HUES64 (cell line): ENCODE measurements around the gene PGLYRP2.
"Not testable (repeated sequence)": the region's sequence is repeated elsewhere in the genome, so short reads cannot be mapped to it uniquely, and the experiment has no call there.

Experiments used
- H3K27ac ChIP-seq: 2 replicates; pipeline ENCODE4 v1.7.0; 2013; ENCODE audit warnings: low read depth, low read length, inconsistent platforms
- H3K27me3 ChIP-seq: 2 replicates; pipeline ENCODE4 v1.6.1; 2013; ENCODE audit warnings: mild to moderate bottlenecking, low read length; ENCODE audit not compliant: insufficient read depth
- H3K36me3 ChIP-seq: 2 replicates; pipeline ENCODE4 v1.6.1; 2013; ENCODE audit warnings: mild to moderate bottlenecking, low read length; ENCODE audit not compliant: insufficient read depth
- H3K4me1 ChIP-seq: 2 replicates; pipeline ENCODE4 v1.6.1; 2013; ENCODE audit warnings: mild to moderate bottlenecking, low read length, moderate library complexity; ENCODE audit not compliant: insufficient read depth
- H3K4me3 ChIP-seq: 2 replicates; pipeline ENCODE4 v1.5.1; 2013; ENCODE audit warnings: mild to moderate bottlenecking, low read length, moderate library complexity
- H3K9ac ChIP-seq: 2 replicates; pipeline ENCODE4 v1.6.1; 2013; ENCODE audit warnings: mild to moderate bottlenecking, low read depth, low read length
- H3K9me3 ChIP-seq: 2 replicates; pipeline ENCODE4 v1.6.1; 2013; ENCODE audit warnings: low read depth, low read length; ENCODE audit not compliant: insufficient read depth
- WGBS: fragments of 150-250, 120-280 bp; methylation state at CpG from one replicate; pipeline ENCODE4 v1.1.7; 2013; ENCODE audit warnings: missing lambda C conversion rate; 5-methylcytosine and 5-hydroxymethylcytosine counted together

Gene PGLYRP2

DNA sequence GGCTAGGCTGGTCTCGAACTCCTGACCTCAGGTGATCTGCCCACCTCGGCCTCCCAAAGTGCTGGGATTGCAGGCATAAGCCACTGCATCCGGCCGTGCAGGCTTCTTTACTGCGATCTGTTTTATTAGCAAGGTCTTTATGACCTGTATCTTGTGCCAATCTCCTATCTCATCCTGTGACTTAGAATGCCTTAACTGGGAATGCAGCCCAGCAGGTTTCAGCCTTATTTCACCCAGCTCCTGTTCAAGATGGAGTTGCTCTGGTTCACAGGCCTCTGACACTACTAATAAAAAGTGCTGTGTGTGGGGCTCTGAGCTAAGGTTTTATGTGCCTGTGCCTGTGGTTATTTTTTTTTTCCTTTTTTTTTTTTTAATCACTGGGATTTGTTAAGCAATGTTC lies 6.5 kb upstream of the PGLYRP2 start:
- H3K4me3 ChIP-seq, H3K9ac ChIP-seq, H3K27ac ChIP-seq, H3K4me1 ChIP-seq, H3K27me3 ChIP-seq, H3K36me3 ChIP-seq: not testable (repeated sequence)
- peaks cover 52% of the 10 kb centered on the region for H3K9me3 ChIP-seq
- 85% methylated on average over 5 of the region's 5 CpGs for WGBS

DNA sequence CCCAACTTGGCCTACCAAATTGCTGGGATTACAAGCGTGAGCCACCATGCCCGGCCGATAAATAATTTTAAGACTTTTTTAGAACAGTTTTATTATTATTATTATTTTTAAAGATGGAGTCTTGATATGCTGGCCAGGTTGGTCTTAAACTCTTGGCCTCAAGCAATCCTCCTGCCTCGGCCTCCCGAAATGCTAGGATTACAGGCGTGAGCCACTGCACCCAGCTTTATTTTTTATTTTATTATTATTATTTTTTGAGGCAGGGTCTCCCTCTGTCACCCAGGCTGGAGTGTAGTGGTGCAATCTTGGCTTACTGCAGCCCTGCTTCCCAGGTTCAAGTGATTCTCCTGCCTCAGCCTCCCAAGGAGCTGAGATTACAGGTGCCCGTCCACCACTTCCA lies 1.7 kb upstream of the PGLYRP2 start:
- H3K9ac ChIP-seq, H3K4me1 ChIP-seq, H3K36me3 ChIP-seq, H3K27ac ChIP-seq, H3K27me3 ChIP-seq, H3K4me3 ChIP-seq: not testable (repeated sequence)
- H3K9me3 ChIP-seq = peaks cover 59% of the 10 kb centered on the region
- 73% methylated on average over 5 of the region's 7 CpGs for WGBS

DNA sequence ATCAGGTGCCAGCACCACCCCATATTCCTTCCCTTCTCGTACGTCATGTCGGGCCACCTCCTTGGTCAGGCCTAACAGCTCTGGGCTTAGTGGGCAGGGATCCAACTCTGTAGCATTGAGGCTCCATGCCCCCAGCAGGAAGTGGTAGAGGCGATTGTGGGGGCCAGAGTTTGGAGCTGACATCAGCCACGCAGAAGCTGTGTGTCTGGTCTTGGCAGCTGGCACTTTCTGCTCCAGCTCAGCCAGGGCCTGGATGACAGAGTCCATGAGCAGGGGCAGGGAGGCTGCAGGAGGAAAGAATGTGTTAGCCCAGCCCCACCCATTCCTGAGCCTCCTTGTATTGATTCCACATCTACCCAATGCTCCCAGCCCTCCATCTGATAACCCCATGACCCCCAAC lies 3.0 kb downstream of the PGLYRP2 start:
- no peaks in the 10 kb centered on the region for H3K36me3 ChIP-seq
- peaks cover 63% of the 10 kb centered on the region for H3K9me3 ChIP-seq
- WGBS = 79% methylated on average over 5 of the region's 5 CpGs
- H3K27me3 ChIP-seq = no peaks in the 10 kb centered on the region
- H3K4me3 ChIP-seq = no peak overlapping the region
- no peak overlapping the region for H3K27ac ChIP-seq
- H3K9ac ChIP-seq = no peak overlapping the region
- H3K4me1 ChIP-seq = no peaks in the 10 kb centered on the region

DNA sequence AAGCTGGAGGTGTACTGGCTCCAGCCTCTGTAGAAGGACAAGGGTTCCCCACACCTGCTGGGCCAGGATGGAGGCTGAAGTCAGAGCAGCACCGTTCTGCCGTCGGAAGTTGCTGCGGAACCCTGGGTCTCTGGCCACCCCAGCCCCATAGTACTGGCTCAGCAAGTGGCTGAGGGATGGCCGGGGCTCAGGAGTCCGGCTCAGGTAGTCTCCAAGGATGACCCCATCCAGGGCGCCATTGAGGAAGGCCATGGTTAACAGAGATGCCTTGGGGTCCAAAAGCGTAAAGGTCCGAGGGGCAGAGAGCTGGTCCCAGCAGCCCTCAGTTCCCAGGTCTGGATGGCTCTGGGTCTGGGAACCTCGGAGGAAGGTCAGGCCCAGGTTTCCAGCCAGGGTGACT lies 3.7 kb downstream of the PGLYRP2 start:
- Histone ChIP-seq H3K27ac (no peak overlapping the region), H3K9ac (no peak overlapping the region), H3K9me3 (peaks cover 61% of the 10 kb centered on the region), H3K4me1 (no peaks in the 10 kb centered on the region), H3K36me3 (no peaks in the 10 kb centered on the region), H3K27me3 (no peaks in the 10 kb centered on the region), H3K4me3 (no peak overlapping the region)
- WGBS = 89% methylated on average over 10 of the region's 10 CpGs

DNA sequence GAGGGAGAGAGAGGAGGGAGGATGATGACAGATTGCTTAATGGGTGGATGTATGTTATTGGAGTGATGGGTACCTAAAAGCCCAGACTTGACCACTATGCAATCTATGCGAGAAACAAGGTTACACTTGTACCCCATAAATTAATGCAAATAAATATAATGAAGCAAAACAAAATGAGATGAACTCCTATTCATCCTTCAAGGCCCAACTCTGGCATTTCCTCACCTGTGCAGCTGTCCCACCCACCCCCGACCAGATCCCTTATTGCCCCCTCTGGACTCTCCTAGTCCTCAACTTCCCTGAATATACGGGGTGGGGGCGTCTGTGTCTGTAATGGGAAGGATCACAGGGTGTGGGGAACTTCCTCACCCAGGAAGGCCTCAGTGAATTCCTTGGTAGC lies 4.1 kb downstream of the PGLYRP2 start:
- Histone ChIP-seq H3K36me3 (no peaks in the 10 kb centered on the region), H3K27me3 (no peaks in the 10 kb centered on the region; the same call in none of the 2 replicates), H3K27ac (no peak overlapping the region), H3K9me3 (peaks cover 57% of the 10 kb centered on the region), H3K4me1 (no peaks in the 10 kb centered on the region), H3K9ac (no peak overlapping the region), H3K4me3 (no peak overlapping the region)
- 60% methylated on average over 3 of the region's 4 CpGs for WGBS

DNA sequence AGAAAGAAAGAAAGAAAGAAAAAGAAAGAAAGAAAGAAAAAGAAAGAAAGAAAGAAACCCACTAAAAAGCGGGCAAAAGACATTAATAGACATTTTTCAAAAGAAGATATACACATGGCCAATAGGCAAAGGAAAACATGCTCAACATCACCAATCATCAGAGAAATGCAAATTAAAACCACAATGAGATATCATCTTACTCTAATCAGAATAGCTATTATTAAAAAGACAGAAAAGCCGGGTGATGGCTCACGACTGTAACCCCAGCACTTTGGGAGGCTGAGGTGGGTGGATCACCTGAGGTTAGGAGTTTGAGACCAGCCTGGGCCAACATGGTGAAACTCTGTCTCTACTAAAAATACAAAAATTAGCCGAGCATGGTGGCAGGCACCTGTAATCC lies 5.5 kb downstream of the PGLYRP2 start:
- peaks cover 44% of the 10 kb centered on the region for H3K9me3 ChIP-seq
- not testable (repeated sequence) for H3K27ac ChIP-seq, H3K36me3 ChIP-seq, H3K9ac ChIP-seq, H3K4me1 ChIP-seq, H3K4me3 ChIP-seq
- peaks cover 13% of the 10 kb centered on the region for H3K27me3 ChIP-seq
- WGBS = 71% methylated on average over 4 of the region's 4 CpGs

DNA sequence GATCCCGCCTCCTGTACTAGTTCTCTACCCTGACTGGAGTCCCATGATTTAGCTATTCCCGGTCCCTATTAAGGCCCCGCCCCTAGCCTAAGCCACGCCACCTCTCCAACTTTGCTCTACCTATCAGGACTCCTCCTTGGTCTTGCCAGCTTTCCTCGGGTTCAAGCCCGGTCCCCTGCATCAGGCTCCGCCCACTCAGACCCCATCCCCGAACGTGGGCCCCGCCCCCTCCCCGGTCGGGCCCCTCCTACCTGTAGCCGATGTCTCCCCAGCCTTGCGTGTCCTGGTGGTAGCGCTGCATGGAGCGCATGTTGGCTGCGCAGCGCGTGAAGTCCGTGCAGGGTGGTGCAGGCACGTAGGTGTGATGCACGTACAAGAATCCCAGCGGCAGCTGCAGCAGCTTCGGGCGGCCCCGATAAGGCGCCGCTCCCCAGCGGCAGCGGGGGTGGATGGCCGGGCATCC lies 7.6 kb downstream of the PGLYRP2 start:
- Histone ChIP-seq H3K4me1 (no peaks in the 10 kb centered on the region), H3K27ac (no peak overlapping the region), H3K27me3 (peaks cover 29% of the 10 kb centered on the region), H3K9ac (no peak overlapping the region), H3K9me3 (peaks cover 36% of the 10 kb centered on the region), H3K36me3 (no peaks in the 10 kb centered on the region), H3K4me3 (no peak overlapping the region)
- 90% methylated on average over 31 of the region's 31 CpGs for WGBS

DNA sequence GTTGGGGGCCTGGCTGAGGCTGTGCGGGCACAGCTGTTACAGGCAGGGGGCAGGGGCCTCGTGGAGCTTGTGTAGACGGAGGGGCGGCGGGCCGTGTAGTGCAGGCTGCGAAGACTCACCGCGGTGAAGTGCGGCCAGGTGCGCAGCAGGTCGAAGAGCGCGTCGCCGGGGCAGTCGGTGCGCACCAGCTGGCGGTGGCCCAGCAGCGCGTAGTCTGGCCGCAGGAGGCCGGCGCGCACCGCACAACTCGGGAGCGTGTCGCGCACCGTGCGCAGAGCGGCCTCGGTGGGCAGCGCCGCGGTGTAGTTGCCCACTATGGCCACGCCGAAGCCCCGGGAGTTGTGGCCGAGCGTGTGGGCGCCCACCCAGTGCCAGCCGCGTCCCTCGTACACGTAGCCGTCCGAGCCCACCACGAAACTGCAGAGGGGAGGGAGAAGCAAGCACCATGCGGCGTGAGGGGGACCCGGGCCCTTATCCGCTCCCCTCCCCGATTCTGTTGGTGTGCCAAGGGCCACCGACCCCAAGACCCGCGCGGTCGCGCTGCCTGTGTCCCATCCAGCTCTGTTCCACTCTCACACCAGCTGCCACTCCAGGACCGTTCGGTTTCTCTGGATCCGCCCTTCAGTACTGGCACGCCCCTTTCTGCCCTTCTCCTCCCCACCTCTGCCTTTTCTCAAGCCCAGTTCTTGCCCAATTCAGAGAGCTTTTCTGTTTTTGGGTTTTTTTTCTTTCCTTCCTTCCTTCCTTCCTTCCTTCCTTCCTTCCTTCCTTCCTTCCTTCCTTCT lies 9.6 kb downstream of the PGLYRP2 start:
- Histone ChIP-seq H3K9me3 (peaks cover 18% of the 10 kb centered on the region), H3K4me3 (peak overlapping the region; percentile 43), H3K9ac (no peak overlapping the region; the same call in 1 of the 2 replicates), H3K36me3 (no peaks in the 10 kb centered on the region), H3K4me1 (no peaks in the 10 kb centered on the region), H3K27ac (no peak overlapping the region), H3K27me3 (peaks cover 31% of the 10 kb centered on the region)
- WGBS = 53% methylated on average over 65 of the region's 65 CpGs

DNA sequence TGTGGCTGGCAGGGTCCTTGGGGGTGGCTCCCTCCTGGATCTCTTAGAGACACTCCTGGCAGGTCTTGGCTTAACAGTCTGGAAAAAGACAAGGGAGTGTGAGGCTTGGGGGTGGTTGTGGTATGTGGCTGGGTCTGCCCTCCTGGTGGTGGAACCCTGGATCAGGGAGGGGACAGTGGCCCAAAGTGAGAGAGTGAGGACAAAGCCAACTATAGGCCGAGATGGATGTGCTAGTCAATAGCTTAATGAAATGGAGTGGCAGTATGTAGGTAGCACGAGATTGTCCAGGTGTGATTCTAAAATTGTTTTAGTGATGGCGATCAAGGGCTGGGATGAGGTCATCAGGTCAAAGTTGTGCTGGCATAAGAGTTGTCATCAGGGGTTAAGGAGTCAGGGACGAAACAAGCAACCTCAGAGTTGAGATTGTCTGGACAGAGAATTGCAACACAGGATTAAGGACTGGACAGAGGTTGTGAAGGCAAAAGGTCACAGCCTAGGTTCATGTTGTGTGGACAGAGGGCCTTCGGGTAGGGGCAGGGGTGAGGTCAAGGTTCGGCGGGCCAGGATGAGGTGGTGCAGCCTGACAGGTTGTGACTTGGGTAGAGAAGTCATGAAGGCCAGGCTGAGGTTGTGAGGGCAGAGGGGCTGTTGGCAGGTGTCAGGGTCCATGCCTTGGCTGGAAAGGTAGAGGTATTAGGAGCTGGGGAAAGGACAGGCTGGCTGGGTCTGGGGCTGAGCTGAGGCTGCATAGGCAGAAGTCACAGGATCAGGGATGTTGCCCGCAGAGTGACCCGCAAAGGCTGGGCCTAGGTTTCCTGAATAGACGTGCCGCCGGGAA lies 10.4 kb downstream of the PGLYRP2 start:
- H3K4me3 ChIP-seq = peak overlapping the region; percentile 43; the same call in 1 of the 2 replicates
- H3K4me1 ChIP-seq = no peaks in the 10 kb centered on the region
- 79% methylated on average over 12 of the region's 12 CpGs for WGBS
- H3K27ac ChIP-seq = no peak overlapping the region
- peaks cover 32% of the 10 kb centered on the region for H3K27me3 ChIP-seq
- H3K36me3 ChIP-seq = no peaks in the 10 kb centered on the region
- no peak overlapping the region; the same call in 1 of the 2 replicates for H3K9ac ChIP-seq
- H3K9me3 ChIP-seq = peaks cover 13% of the 10 kb centered on the region

DNA sequence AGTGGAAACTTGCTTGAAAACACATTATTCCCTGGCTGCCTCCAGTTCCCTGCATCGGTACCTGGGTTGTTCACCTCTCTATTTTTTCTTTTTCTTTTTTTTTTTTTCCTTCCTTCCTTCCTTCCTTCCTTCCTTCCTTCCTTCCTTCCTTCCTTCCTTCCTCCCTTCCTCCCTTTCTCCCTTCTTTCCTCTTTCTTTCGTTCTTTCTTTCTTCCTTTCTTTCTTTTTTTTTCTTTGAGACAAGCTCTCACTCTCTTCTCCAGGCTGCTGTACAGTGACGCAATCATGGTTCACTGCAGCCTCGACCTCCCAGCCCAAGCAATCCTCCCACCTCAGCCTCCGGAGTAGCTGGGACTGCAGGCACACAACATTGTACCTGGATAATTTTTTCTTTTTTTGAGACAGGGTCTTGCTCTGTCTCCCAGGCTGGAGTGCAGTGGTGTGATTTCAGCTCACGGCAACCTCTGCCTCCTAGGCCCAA lies 11.5 kb downstream of the PGLYRP2 start:
- H3K9ac ChIP-seq = no peak overlapping the region
- H3K4me3 ChIP-seq = no peak overlapping the region
- 59% methylated on average over 5 of the region's 6 CpGs for WGBS
- peaks cover 32% of the 10 kb centered on the region for H3K27me3 ChIP-seq
- H3K27ac ChIP-seq = no peak overlapping the region
- H3K9me3 ChIP-seq = peaks cover 5% of the 10 kb centered on the region
- no peaks in the 10 kb centered on the region for H3K4me1 ChIP-seq
- H3K36me3 ChIP-seq = no peaks in the 10 kb centered on the region
